ENCODE data around the gene HIGD1A. TPM values are rescaled to one million over a fixed set of nuclear protein-coding genes. Genes with fewer than 3 reads are reported as not detected.

HIGD1A gene
- total and polyA plus RNA-seq, 2 experiments from 2014 or later = 121 to 445 TPM

- Histone ChIP-seq H3K4me3 (no peak overlapping the region), H3K27me3 (no peaks in the 10 kb centered on the region), H3K9me3 (ENCODE audit: low read depth) (no peaks in the 10 kb centered on the region), H3K27ac (no peak overlapping the region), H3K4me1 (ENCODE audit: low read depth) (peaks cover 16% of the 10 kb centered on the region), H3K36me3 (no peaks in the 10 kb centered on the region)
- no peak for TF ChIP-seq CTCF (IDR thresholded peaks at IDR 0.05; ENCODE audit: low read depth, low read length)
- DNase-seq (ENCODE audit: low read depth in 1 of 2, low spot score in 1 of 2) = no peak
Observed at GRCh38 chr3:42736531-42736930, 67.8 kb downstream of the HIGD1A start.

DNA sequence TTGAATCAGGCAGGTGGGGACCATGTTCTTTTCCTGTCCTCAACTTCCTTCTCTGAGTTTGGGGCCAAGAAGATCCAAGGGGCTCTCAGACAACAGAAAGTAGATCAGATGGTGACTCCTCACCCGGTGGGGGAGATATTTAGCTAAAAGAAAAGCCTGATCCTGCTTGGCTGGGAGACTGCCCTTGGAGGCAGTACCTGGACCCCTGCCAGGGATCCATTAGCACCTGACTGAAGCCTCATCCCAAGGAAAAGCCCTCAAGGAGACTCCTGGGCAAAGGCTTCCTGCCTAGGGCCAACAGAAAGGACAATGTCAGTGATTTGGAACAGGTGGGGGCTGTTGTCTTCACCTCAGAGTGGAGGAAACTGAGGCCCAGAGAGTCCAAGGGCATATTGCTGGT is 68.2 kb downstream of the HIGD1A start:
- Histone ChIP-seq H3K9me3 (ENCODE audit: low read depth) (no peaks in the 10 kb centered on the region), H3K4me1 (ENCODE audit: low read depth) (peaks cover 16% of the 10 kb centered on the region), H3K36me3 (no peaks in the 10 kb centered on the region), H3K27ac (no peak overlapping the region), H3K27me3 (no peaks in the 10 kb centered on the region), H3K4me3 (no peak overlapping the region)
- no peak for DNase-seq (ENCODE audit: low read depth in 1 of 2, low spot score in 1 of 2)
- no peak for TF ChIP-seq CTCF (IDR thresholded peaks at IDR 0.05; ENCODE audit: low read depth, low read length)

GRCh38 chr3:42735615-42736014 is 68.7 kb downstream of the HIGD1A start:
- H3K9me3 ChIP-seq (ENCODE audit: low read depth) = no peaks in the 10 kb centered on the region
- no peaks in the 10 kb centered on the region for H3K36me3 ChIP-seq
- peaks cover 16% of the 10 kb centered on the region for H3K4me1 ChIP-seq (ENCODE audit: low read depth)
- no peak overlapping the region for H3K4me3 ChIP-seq
- DNase-seq (ENCODE audit: low read depth in 1 of 2, low spot score in 1 of 2) = no peak
- no peak overlapping the region for H3K27ac ChIP-seq
- no peak for TF ChIP-seq CTCF (IDR thresholded peaks at IDR 0.05; ENCODE audit: low read depth, low read length)
- H3K27me3 ChIP-seq = no peaks in the 10 kb centered on the region

DNA sequence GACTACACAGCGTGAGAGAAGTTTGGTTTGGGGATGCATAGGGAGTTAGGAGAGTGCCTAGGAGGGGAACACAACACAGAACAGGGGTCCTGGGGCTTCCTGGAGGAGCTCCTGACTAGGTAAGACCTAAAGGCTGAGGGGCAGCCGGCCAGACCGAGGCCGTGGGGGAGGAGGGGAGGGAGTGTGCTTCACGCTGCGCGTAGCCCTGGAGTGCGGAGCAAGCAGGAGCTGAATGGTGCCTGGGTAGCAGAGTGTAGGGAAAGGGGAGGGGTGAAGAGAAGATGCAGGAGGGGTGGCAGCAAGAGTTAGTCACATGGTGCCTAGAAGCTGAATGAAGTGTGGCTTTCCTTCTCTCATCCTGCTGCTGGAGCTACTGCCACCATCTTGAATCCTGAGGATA is 69.3 kb downstream of the HIGD1A start:
- Histone ChIP-seq H3K4me3 (no peak overlapping the region), H3K4me1 (ENCODE audit: low read depth) (peaks cover 13% of the 10 kb centered on the region), H3K9me3 (ENCODE audit: low read depth) (no peaks in the 10 kb centered on the region), H3K27ac (no peak overlapping the region), H3K27me3 (no peaks in the 10 kb centered on the region), H3K36me3 (no peaks in the 10 kb centered on the region)
- DNase-seq (ENCODE audit: low read depth in 1 of 2, low spot score in 1 of 2) = no peak
- TF ChIP-seq CTCF (IDR thresholded peaks at IDR 0.05; ENCODE audit: low read depth, low read length) = no peak

- TF ChIP-seq CTCF (IDR thresholded peaks at IDR 0.05; ENCODE audit: low read depth, low read length) = no peak
Observed at GRCh38 chr3:42734263-42734860, 69.9 kb downstream of the HIGD1A start.

More at GRCh38 chr3:42734263-42734860, 69.9 kb downstream of the HIGD1A start:
- H3K27me3 ChIP-seq = no peaks in the 10 kb centered on the region
- H3K4me1 ChIP-seq (ENCODE audit: low read depth) = peaks cover 7% of the 10 kb centered on the region
- H3K36me3 ChIP-seq = no peaks in the 10 kb centered on the region
- H3K27ac ChIP-seq = no peak overlapping the region
- no peak overlapping the region for H3K4me3 ChIP-seq
- no peaks in the 10 kb centered on the region for H3K9me3 ChIP-seq (ENCODE audit: low read depth)
- DNase-seq (ENCODE audit: low read depth in 1 of 2, low spot score in 1 of 2) = no peak
